ENCODE data around the gene CADPS. TPM values are rescaled to one million over a fixed set of nuclear protein-coding genes. Genes with fewer than 3 reads are reported as not detected.

Gene CADPS
- total RNA-seq, 2 experiments from 2014 or later, result 61.3 to 68.6 TPM

- peak overlapping the region; percentile 77 for H3K4me2 ChIP-seq (ENCODE audit: low read length)
- H2AFZ ChIP-seq (ENCODE audit: low read length), result peak overlapping the region; percentile 22; the same call in 1 of the 2 replicates
- H3K9me2 ChIP-seq (ENCODE audit: insufficient read depth, low read length), result no peaks in the 10 kb centered on the region
- POLR2A ChIA-PET, result interaction anchor here (0.7 to 7.5 kb wide), 23 partner anchors 9 to 354 kb away, joined by 3 to 77 read pairs (median 7); no protein-coding TSS in a partner anchor
- H3K4me1 ChIP-seq (ENCODE audit: insufficient read depth, low read length, poor library complexity, severe bottlenecking), result peaks cover 36% of the 10 kb centered on the region
- peak; percentile 92 for DNase-seq (ENCODE audit: low spot score)
- H3K79me2 ChIP-seq (ENCODE audit: insufficient read depth, low read depth, low read length), result peaks cover 28% of the 10 kb centered on the region; the same call in 1 of the 2 replicates
- CTCF ChIA-PET (ENCODE audit: unreplicated experiment), result interaction anchor here (0.6 to 3.5 kb wide), 7 partner anchors 38 to 372 kb away, joined by 3 to 25 read pairs (median 6); no protein-coding TSS in a partner anchor
- H3K27ac ChIP-seq (ENCODE audit: low read depth, low read length, poor library complexity, severe bottlenecking), result peak overlapping the region; percentile 84
- H3K4me3 ChIP-seq (ENCODE audit: low read depth, low read length, poor library complexity, severe bottlenecking), result peak overlapping the region; percentile 91
- no peak for TF ChIP-seq EZH2phosphoT487 (IDR thresholded peaks at IDR 0.05; ENCODE audit: borderline replicate concordance, low read depth, low read length)
- peak; percentile 69 for TF ChIP-seq CTCF (conservative IDR thresholded peaks at IDR 0.05; ENCODE audit: low read length)
- no peaks in the 10 kb centered on the region for H3K36me3 ChIP-seq (ENCODE audit: insufficient read depth, low read length)
- intact Hi-C loops (cut with micrococcal nuclease; ENCODE audit: unreplicated experiment), result loop anchor here (1.0 to 2.0 kb wide), 7 partner anchors 49 to 371 kb away; no protein-coding TSS in a partner anchor
- BruUV-seq (replicated peaks), result no TSS peak
- H3K9me3 ChIP-seq (ENCODE audit: low read length), result no peaks in the 10 kb centered on the region
- H4K20me1 ChIP-seq (ENCODE audit: insufficient read depth, low read length), result 0 out of 2 replicates have a peak, but pooled peaks cover 5% of the 10 kb centered on the region
Measured at GRCh38 chr3:62873761-62874710, 1.2 kb downstream of the CADPS start.

- Histone ChIP-seq H3K27ac (ENCODE audit: low read depth, low read length, poor library complexity, severe bottlenecking) (peak overlapping the region; percentile 84), H3K4me2 (ENCODE audit: low read length) (peak overlapping the region; percentile 77), H3K9me3 (ENCODE audit: low read length) (no peaks in the 10 kb centered on the region), H3K4me1 (ENCODE audit: insufficient read depth, low read length, poor library complexity, severe bottlenecking) (peaks cover 36% of the 10 kb centered on the region), H3K79me2 (ENCODE audit: insufficient read depth, low read depth, low read length) (peaks cover 29% of the 10 kb centered on the region; the same call in 1 of the 2 replicates), H4K20me1 (ENCODE audit: insufficient read depth, low read length) (0 out of 2 replicates have a peak, but pooled peaks cover 5% of the 10 kb centered on the region), H3K36me3 (ENCODE audit: insufficient read depth, low read length) (no peaks in the 10 kb centered on the region), H3K4me3 (ENCODE audit: low read depth, low read length, poor library complexity, severe bottlenecking) (peak overlapping the region; percentile 91), H3K9me2 (ENCODE audit: insufficient read depth, low read length) (no peaks in the 10 kb centered on the region), H2AFZ (ENCODE audit: low read length) (peak overlapping the region; percentile 49; the same call in 1 of the 2 replicates)
- no peak for TF ChIP-seq EZH2phosphoT487 (IDR thresholded peaks at IDR 0.05; ENCODE audit: borderline replicate concordance, low read depth, low read length)
- no peak for TF ChIP-seq CTCF (conservative IDR thresholded peaks at IDR 0.05; ENCODE audit: low read length)
- BruUV-seq (replicated peaks), result no TSS peak
- DNase-seq (ENCODE audit: low spot score), result peak; percentile 90
- ChIA-PET CTCF (ENCODE audit: unreplicated experiment) (interaction anchor here (0.6 to 3.5 kb wide), 7 partner anchors 37 to 371 kb away, joined by 3 to 25 read pairs (median 6); no protein-coding TSS in a partner anchor), POLR2A (interaction anchor here (0.7 to 7.5 kb wide), 22 partner anchors 10 to 355 kb away, joined by 3 to 77 read pairs (median 7); no protein-coding TSS in a partner anchor)
- intact Hi-C loops (cut with micrococcal nuclease; ENCODE audit: unreplicated experiment), result loop anchor here (1.0 to 2.0 kb wide), 4 partner anchors 77 to 371 kb away; no protein-coding TSS in a partner anchor
Measured at GRCh38 chr3:62873451-62873760, 1.8 kb downstream of the CADPS start.

Data from OCI-LY7 (cell line).